Measurements from ENCODE around the gene NLRP11. TPM values are rescaled to one million over a fixed set of nuclear protein-coding genes. Genes with fewer than 3 reads are reported as not detected.

NLRP11 gene
- total RNA-seq, 6 experiments from 2014 or later: 0.05 to 0.11 (median 0.05) TPM; not detected in 3

DNA sequence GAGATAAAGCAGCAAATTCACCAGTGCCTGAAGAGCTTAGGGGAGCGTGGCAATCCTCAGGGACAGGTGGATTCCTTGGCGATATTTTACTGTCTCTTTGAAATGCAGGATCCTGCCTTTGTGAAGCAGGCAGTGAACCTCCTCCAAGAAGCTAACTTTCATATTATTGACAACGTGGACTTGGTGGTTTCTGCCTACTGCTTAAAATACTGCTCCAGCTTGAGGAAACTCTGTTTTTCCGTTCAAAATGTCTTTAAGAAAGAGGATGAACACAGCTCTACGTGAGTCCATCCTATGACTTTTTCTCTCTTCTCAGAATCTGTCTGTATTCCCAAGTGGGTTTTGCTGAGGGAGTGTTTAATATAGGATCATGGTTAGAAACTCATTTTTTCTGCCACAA lies 27.2 kb upstream of the NLRP11 start:
- no peak overlapping the region for H3K4me3 Mint-ChIP-seq
- no peak overlapping the region for H3K27ac Mint-ChIP-seq
- peaks cover 66% of the 10 kb centered on the region for H3K9me3 Mint-ChIP-seq
- H3K4me1 Mint-ChIP-seq (ENCODE audit: low read depth): no peaks in the 10 kb centered on the region
- TF ChIP-seq, protein P1, sequence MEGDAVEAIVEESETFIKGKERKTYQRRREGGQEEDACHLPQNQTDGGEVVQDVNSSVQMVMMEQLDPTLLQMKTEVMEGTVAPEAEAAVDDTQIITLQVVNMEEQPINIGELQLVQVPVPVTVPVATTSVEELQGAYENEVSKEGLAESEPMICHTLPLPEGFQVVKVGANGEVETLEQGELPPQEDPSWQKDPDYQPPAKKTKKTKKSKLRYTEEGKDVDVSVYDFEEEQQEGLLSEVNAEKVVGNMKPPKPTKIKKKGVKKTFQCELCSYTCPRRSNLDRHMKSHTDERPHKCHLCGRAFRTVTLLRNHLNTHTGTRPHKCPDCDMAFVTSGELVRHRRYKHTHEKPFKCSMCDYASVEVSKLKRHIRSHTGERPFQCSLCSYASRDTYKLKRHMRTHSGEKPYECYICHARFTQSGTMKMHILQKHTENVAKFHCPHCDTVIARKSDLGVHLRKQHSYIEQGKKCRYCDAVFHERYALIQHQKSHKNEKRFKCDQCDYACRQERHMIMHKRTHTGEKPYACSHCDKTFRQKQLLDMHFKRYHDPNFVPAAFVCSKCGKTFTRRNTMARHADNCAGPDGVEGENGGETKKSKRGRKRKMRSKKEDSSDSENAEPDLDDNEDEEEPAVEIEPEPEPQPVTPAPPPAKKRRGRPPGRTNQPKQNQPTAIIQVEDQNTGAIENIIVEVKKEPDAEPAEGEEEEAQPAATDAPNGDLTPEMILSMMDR (IDR thresholded peaks at IDR 0.05): no peak
- DNase-seq: no peak
- H3K27me3 Mint-ChIP-seq (ENCODE audit: insufficient read depth): no peaks in the 10 kb centered on the region
- no peaks in the 10 kb centered on the region for H3K36me3 Mint-ChIP-seq (ENCODE audit: low read depth)

DNA sequence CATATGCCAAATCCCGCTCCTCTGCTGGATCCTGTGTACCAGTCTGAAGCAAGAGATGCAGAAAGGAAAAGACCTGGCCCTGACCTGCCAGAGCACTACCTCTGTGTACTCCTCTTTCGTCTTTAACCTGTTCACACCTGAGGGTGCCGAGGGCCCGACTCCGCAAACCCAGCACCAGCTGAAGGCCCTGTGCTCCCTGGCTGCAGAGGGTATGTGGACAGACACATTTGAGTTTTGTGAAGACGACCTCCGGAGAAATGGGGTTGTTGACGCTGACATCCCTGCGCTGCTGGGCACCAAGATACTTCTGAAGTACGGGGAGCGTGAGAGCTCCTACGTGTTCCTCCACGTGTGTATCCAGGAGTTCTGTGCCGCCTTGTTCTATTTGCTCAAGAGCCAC lies 26.6 kb upstream of the NLRP11 start:
- no peak for DNase-seq
- Mint-ChIP-seq H3K9me3 (peaks cover 71% of the 10 kb centered on the region), H3K27me3 (ENCODE audit: insufficient read depth) (no peaks in the 10 kb centered on the region; the same call in 1 of the 2 replicates), H3K4me3 (no peak overlapping the region), H3K36me3 (ENCODE audit: low read depth) (no peaks in the 10 kb centered on the region), H3K27ac (no peak overlapping the region), H3K4me1 (ENCODE audit: low read depth) (no peaks in the 10 kb centered on the region)
- TF ChIP-seq, protein P1 (IDR thresholded peaks at IDR 0.05): no peak

DNA sequence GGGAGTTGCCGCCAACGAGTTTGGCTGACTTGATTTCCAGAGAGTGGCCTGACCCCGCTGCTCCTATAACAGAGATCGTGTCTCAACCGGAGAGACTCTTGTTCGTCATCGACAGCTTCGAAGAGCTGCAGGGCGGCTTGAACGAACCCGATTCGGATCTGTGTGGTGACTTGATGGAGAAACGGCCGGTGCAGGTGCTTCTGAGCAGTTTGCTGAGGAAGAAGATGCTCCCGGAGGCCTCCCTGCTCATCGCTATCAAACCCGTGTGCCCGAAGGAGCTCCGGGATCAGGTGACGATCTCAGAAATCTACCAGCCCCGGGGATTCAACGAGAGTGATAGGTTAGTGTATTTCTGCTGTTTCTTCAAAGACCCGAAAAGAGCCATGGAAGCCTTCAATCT lies 26.2 kb upstream of the NLRP11 start:
- H3K4me3 Mint-ChIP-seq: no peak overlapping the region
- TF ChIP-seq, protein P1 (IDR thresholded peaks at IDR 0.05): no peak
- no peaks in the 10 kb centered on the region for H3K36me3 Mint-ChIP-seq (ENCODE audit: low read depth)
- no peak for DNase-seq
- H3K27me3 Mint-ChIP-seq (ENCODE audit: insufficient read depth): no peaks in the 10 kb centered on the region; the same call in 1 of the 2 replicates
- H3K4me1 Mint-ChIP-seq (ENCODE audit: low read depth): no peaks in the 10 kb centered on the region
- H3K27ac Mint-ChIP-seq: no peak overlapping the region
- H3K9me3 Mint-ChIP-seq: peaks cover 70% of the 10 kb centered on the region

DNA sequence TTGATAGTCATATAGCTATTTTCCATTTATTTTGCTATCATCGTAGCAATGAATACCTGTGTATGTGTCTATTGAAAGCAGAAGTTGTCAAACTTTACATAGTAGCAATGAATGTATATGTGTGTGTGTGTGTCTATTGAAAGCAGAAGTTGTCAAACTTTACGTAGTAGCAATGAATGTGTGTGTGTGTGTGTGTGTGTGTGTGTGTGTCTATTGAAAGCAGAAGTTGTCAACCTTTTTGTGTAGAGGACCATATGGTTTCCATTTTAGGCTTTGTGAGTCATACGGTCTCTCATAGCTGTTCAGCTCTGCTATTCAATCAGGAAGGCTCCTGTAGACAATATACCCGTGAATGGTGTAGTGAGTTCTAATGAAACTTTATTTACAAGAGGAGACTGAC lies 25.4 kb upstream of the NLRP11 start:
- Mint-ChIP-seq H3K27me3 (ENCODE audit: insufficient read depth) (no peaks in the 10 kb centered on the region; the same call in 1 of the 2 replicates), H3K27ac (no peak overlapping the region), H3K36me3 (ENCODE audit: low read depth) (no peaks in the 10 kb centered on the region), H3K4me3 (no peak overlapping the region), H3K9me3 (peaks cover 71% of the 10 kb centered on the region), H3K4me1 (ENCODE audit: low read depth) (no peaks in the 10 kb centered on the region)
- DNase-seq: no peak
- TF ChIP-seq, protein P1 (IDR thresholded peaks at IDR 0.05): no peak

DNA sequence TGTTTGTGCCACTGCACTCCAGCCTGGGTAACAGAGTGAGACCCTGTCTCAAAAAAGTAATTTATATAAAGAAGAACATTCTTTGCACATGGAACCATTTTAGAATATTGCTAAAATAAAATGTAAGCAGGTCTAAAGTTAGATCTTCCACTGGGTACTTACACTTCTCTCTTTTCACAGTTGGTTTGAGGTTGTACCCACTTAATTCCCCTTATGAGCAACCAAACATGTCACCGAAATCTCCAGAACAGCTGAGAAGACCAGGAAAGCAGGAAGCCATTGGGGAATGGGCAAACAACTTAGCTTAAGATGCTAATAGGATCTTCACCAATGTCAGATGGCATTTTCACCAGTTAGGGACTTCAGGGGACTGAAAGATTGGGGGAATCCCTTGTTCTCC lies 23.4 kb upstream of the NLRP11 start:
- Mint-ChIP-seq H3K4me3 (no peak overlapping the region), H3K4me1 (ENCODE audit: low read depth) (no peaks in the 10 kb centered on the region), H3K9me3 (peaks cover 68% of the 10 kb centered on the region), H3K27ac (no peak overlapping the region), H3K36me3 (ENCODE audit: low read depth) (peaks cover 4% of the 10 kb centered on the region; the same call in 1 of the 2 replicates), H3K27me3 (ENCODE audit: insufficient read depth) (no peaks in the 10 kb centered on the region; the same call in 1 of the 2 replicates)
- no peak for DNase-seq
- TF ChIP-seq, protein P1 (IDR thresholded peaks at IDR 0.05): no peak

DNA sequence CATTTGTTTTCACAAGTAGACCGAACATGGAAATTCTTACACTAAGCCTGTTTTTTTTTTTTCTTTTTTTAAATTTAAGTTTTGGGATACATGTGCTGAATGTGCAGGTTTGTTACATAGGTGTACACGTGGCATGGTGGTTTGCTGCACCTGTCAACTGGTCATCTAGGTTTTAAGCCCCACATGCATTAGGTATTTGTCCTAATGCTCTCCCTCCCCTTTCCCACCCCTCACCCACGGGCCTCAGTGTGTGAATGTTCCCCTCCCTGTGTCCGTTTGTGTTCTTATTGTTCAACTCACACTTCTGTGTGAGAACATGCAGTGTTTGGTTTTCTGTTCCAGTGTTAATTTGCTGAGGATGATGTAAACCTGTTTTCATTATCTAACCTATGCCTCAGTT lies 7.1 kb upstream of the NLRP11 start:
- H3K4me3 Mint-ChIP-seq: no peak overlapping the region
- H3K27ac Mint-ChIP-seq: no peak overlapping the region
- DNase-seq: no peak
- H3K36me3 Mint-ChIP-seq (ENCODE audit: low read depth): no peaks in the 10 kb centered on the region; the same call in 1 of the 2 replicates
- H3K4me1 Mint-ChIP-seq (ENCODE audit: low read depth): no peaks in the 10 kb centered on the region
- TF ChIP-seq, protein P1 (IDR thresholded peaks at IDR 0.05): no peak
- H3K9me3 Mint-ChIP-seq: peaks cover 34% of the 10 kb centered on the region
- H3K27me3 Mint-ChIP-seq (ENCODE audit: insufficient read depth): peaks cover 2% of the 10 kb centered on the region; the same call in 1 of the 2 replicates
